KMS-11 (cell line): ENCODE results near the gene IFITM1.
A peak's percentile ranks its signal among the peaks of the same experiment; 100 is the strongest.

ENCODE experiments used
- H2AFZ ChIP-seq: fragments of 200-600 bp; sonication (generic); 2 replicates; pipeline ENCODE4 v1.6.1; 2016; ENCODE audit warnings: antibody characterized with exemption, mixed run types, low read depth
- H3K27ac ChIP-seq: fragments of 200-600 bp; sonication (generic); 2 replicates; pipeline ENCODE4 v1.6.1; 2016; ENCODE audit warnings: mild to moderate bottlenecking, mixed run types
- H3K27me3 ChIP-seq: fragments of 200-600 bp; sonication (generic); 2 replicates; pipeline ENCODE4 v1.6.1; 2017; ENCODE audit warnings: mild to moderate bottlenecking, low read depth, mixed run types, moderate library complexity; ENCODE audit not compliant: insufficient read depth
- H3K36me3 ChIP-seq: fragments of 200-600 bp; sonication (generic); 2 replicates; pipeline ENCODE4 v1.6.1; 2017; ENCODE audit warnings: mild to moderate bottlenecking, mixed run types; ENCODE audit not compliant: insufficient read depth
- H3K4me1 ChIP-seq: fragments of 200-600 bp; sonication (generic); 2 replicates; pipeline ENCODE4 v1.6.1; 2016; ENCODE audit warnings: mild to moderate bottlenecking, low read depth, mixed run types; ENCODE audit not compliant: poor library complexity, severe bottlenecking
- H3K4me2 ChIP-seq: fragments of 200-600 bp; sonication (generic); 2 replicates; pipeline ENCODE4 v1.7.0; 2016; ENCODE audit warnings: mild to moderate bottlenecking, mixed run types
- H3K4me3 ChIP-seq: fragments of 200-600 bp; sonication (generic); IDR thresholded peaks from 2 replicates; pipeline ENCODE4 v1.6.1; 2017; ENCODE audit warnings: low read depth, low read length, mixed read lengths; ENCODE audit not compliant: insufficient read depth
- H3K79me2 ChIP-seq: fragments of 200-600 bp; sonication (generic); 2 replicates; pipeline ENCODE4 v1.6.1; 2016; ENCODE audit warnings: low read depth, mixed run types; ENCODE audit not compliant: insufficient read depth
- H3K9ac ChIP-seq: fragments of 200-600 bp; sonication (generic); 2 replicates; pipeline ENCODE4 v1.6.1; 2016; ENCODE audit warnings: mild to moderate bottlenecking, mixed run types
- H4K20me1 ChIP-seq: fragments of 200-600 bp; sonication (generic); 2 replicates; pipeline ENCODE4 v1.6.1; 2016; ENCODE audit warnings: mild to moderate bottlenecking, mixed run types; ENCODE audit not compliant: insufficient read depth
- CTCF ChIP-seq: fragments of 200-600 bp; sonication (generic); conservative IDR thresholded peaks from 2 replicates; pipeline ENCODE4 v1.6.1; 2017; ENCODE audit warnings: low read depth, mild to moderate bottlenecking, antibody characterized with exemption, low read length, moderate library complexity, mixed read lengths

Gene IFITM1

GRCh38 chr11:350723-351255 lies 36.9 kb downstream of the IFITM1 start:
- peak overlapping the region; percentile 33; the same call in 1 of the 2 replicates for H2AFZ ChIP-seq
- no peaks in the 10 kb centered on the region for H3K36me3 ChIP-seq
- H4K20me1 ChIP-seq = no peaks in the 10 kb centered on the region
- no peak for TF ChIP-seq CTCF
- no peak overlapping the region for H3K4me3 ChIP-seq
- H3K27me3 ChIP-seq = peaks cover 66% of the 10 kb centered on the region
- no peak overlapping the region for H3K9ac ChIP-seq
- no peak overlapping the region; the same call in 1 of the 2 replicates for H3K27ac ChIP-seq
- no peaks in the 10 kb centered on the region for H3K79me2 ChIP-seq
- peaks cover 14% of the 10 kb centered on the region for H3K4me1 ChIP-seq
- H3K4me2 ChIP-seq = peak overlapping the region; percentile 79

- peak overlapping the region; percentile 79; the same call in 1 of the 2 replicates for H3K4me2 ChIP-seq
- H3K27ac ChIP-seq = no peak overlapping the region
- TF ChIP-seq CTCF = no peak
- H4K20me1 ChIP-seq = no peaks in the 10 kb centered on the region
- no peaks in the 10 kb centered on the region for H3K79me2 ChIP-seq
- no peak overlapping the region for H3K9ac ChIP-seq
- H3K4me1 ChIP-seq = peaks cover 14% of the 10 kb centered on the region
- H3K4me3 ChIP-seq = no peak overlapping the region
- no peaks in the 10 kb centered on the region for H3K36me3 ChIP-seq
- H3K27me3 ChIP-seq = peaks cover 60% of the 10 kb centered on the region
- no peak overlapping the region for H2AFZ ChIP-seq
Measured at GRCh38 chr11:351411-351810, 37.6 kb downstream of the IFITM1 start.

- no peak for TF ChIP-seq CTCF
- Histone ChIP-seq H2AFZ (no peak overlapping the region), H3K9ac (no peak overlapping the region), H3K4me3 (no peak overlapping the region), H3K4me2 (no peak overlapping the region), H4K20me1 (no peaks in the 10 kb centered on the region), H3K36me3 (no peaks in the 10 kb centered on the region), H3K27ac (no peak overlapping the region), H3K4me1 (peaks cover 14% of the 10 kb centered on the region), H3K79me2 (no peaks in the 10 kb centered on the region), H3K27me3 (peaks cover 54% of the 10 kb centered on the region)
Measured at GRCh38 chr11:352456-353031, 38.7 kb downstream of the IFITM1 start.

DNA sequence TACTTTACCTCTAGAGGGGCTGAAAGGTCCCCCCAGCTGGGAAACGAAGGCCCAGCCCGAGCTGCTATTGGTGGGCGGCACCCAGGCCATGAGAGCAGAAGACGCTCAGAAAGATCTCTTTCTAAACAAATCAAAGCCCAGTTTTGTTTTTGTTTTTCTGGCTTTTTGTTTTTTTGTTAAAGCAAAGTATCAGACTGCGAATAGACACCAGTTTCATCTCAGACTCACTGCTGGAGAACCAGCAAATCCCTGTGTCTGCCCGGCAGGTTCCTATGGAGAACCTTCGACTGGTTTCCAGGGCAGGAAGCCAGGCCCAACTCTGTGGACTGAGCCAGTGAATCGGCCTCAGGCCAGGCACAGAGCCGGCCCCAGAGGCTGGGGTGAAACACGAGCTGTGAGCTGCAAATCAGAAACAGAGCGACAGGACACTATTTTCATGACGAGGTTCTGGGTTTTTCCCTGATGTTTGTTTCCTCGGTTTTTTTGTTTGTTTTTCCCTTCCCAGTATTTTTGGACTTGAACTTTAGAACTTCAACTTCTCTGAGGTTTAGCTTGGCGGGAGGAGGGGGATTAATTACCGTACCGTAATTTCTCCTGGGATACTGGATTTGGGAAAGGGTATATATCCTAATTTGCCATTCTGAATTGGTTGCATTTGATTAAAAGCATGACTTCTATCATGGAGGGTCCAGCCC lies 39.5 kb downstream of the IFITM1 start:
- Histone ChIP-seq H3K79me2 (no peaks in the 10 kb centered on the region), H3K36me3 (no peaks in the 10 kb centered on the region), H2AFZ (no peak overlapping the region), H3K4me2 (no peak overlapping the region), H4K20me1 (no peaks in the 10 kb centered on the region), H3K27me3 (peaks cover 48% of the 10 kb centered on the region), H3K4me3 (no peak overlapping the region), H3K4me1 (peaks cover 14% of the 10 kb centered on the region), H3K9ac (no peak overlapping the region), H3K27ac (no peak overlapping the region)
- TF ChIP-seq CTCF = no peak
